Endothelial cell of umbilical vein (primary cell): Measurements from ENCODE around the gene ACVR2A. TPM values are rescaled to one million over a fixed set of nuclear protein-coding genes. Genes with fewer than 3 reads are reported as not detected.

ENCODE experiments used
- BruUV-seq: library from RNA; stranded (reverse); fragments of 400-500 nt; replicated peaks from 2 replicates; lab custom pipeline; 2021; lab: Mats Ljungman, UMichigan
- CTCF ChIA-PET: fragments of 300-600, 350-600 bp; sonication (Branson Sonifier 250); formaldehyde crosslinking; loops from one replicate; lab custom pipeline; 2021; ENCODE audit warnings: antibody characterized with exemption, inconsistent platforms; lab: Charles Lee
- POLR2A ChIA-PET: fragments of 300-600, 350-600 bp; sonication (Branson Sonifier 250); formaldehyde crosslinking; loops from one replicate; lab custom pipeline; 2021; ENCODE audit warnings: antibody characterized with exemption, inconsistent platforms; lab: Charles Lee
- DNase-seq: peaks from one replicate; pipeline ENCODE4 v3.0.0-alpha.2; 2011; ENCODE audit warnings: low read depth, low spot score
- FAIRE-seq: peaks from 2 replicates; lab custom pipeline; 2011; peaks lifted over from hg19 to GRCh38; lab: Jason Lieb, UNC
- H2AFZ ChIP-seq: 2 replicates; pipeline ENCODE4 v1.6.0; 2012; ENCODE audit warnings: low read depth, low read length, control low read depth, inconsistent platforms
- H3K27ac ChIP-seq: 2 replicates; pipeline ENCODE4 v1.5.1; 2011; ENCODE audit warnings: low read depth, mild to moderate bottlenecking, control low read depth, low read length, moderate library complexity; ENCODE audit not compliant: insufficient read depth
- H3K27me3 ChIP-seq, 2 experiments: 2 replicates each; pipeline versions ENCODE4 v1.6.0 to v1.6.1; 2011; ENCODE audit warnings: low read length in 2 of 2, mixed read lengths in 1 of 2; ENCODE audit not compliant: control insufficient read depth in 2 of 2, insufficient read depth in 2 of 2
- H3K36me3 ChIP-seq, 2 experiments: 2 replicates in 1 of 2; 3 replicates in 1 of 2; pipeline ENCODE4 v1.5.1; 2011; ENCODE audit warnings: low read length in 2 of 2, mild to moderate bottlenecking in 1 of 2, moderate library complexity in 1 of 2; ENCODE audit not compliant: control insufficient read depth in 2 of 2, insufficient read depth in 2 of 2; ENCODE audit errors: extremely low read depth in 1 of 2
- H3K4me1 ChIP-seq: 3 replicates; pipeline ENCODE4 v1.5.1; 2011; ENCODE audit warnings: mild to moderate bottlenecking, low read length; ENCODE audit not compliant: control insufficient read depth, insufficient read depth; ENCODE audit errors: extremely low read depth
- H3K4me2 ChIP-seq: 2 replicates; pipeline ENCODE4 v1.6.1; 2011; ENCODE audit warnings: low read length, control low read depth, mixed read lengths; ENCODE audit not compliant: insufficient read depth
- H3K4me3 ChIP-seq, 3 experiments: fragments of 200-600 bp in 1 of 3; sonication (generic), shearing (Covaris generic) in 1 of 3; replicated peaks in 1 of 3; 2 replicates each; pipeline ENCODE4 v1.5.1; 2011 to 2016; ENCODE audit warnings: control low read depth in 3 of 3, low read length in 3 of 3, mild to moderate bottlenecking in 2 of 3, inconsistent platforms in 1 of 3, low read depth in 1 of 3, moderate library complexity in 1 of 3; ENCODE audit not compliant: insufficient read depth in 1 of 3
- H3K79me2 ChIP-seq: 2 replicates; pipeline ENCODE4 v1.6.0; 2012; ENCODE audit warnings: low read length, inconsistent platforms; ENCODE audit not compliant: control insufficient read depth, insufficient read depth
- H3K9ac ChIP-seq: replicated peaks from 2 replicates; pipeline ENCODE3; 2011; ENCODE audit warnings: low read length, control low read depth; ENCODE audit not compliant: insufficient read depth; ENCODE audit errors: extremely low read depth
- H3K9me1 ChIP-seq: replicated peaks from 3 replicates; pipeline ENCODE4 v1.6.0; 2011; ENCODE audit warnings: mild to moderate bottlenecking, low read length; ENCODE audit not compliant: control insufficient read depth, insufficient read depth; ENCODE audit errors: extremely low read depth
- H3K9me3 ChIP-seq: replicated peaks from 2 replicates; pipeline ENCODE4 v1.5.1; 2012; ENCODE audit warnings: low read length, inconsistent platforms; ENCODE audit not compliant: control insufficient read depth, insufficient read depth
- H4K20me1 ChIP-seq: replicated peaks from 2 replicates; pipeline ENCODE3; 2011; ENCODE audit warnings: mild to moderate bottlenecking, low read length; ENCODE audit not compliant: control insufficient read depth, insufficient read depth; ENCODE audit errors: extremely low read depth
- CTCF ChIP-seq, 2 donors: IDR thresholded peaks; 1 replicate in 1 of 2; 2 replicates in 1 of 2; pipeline ENCODE4 v1.5.1; 2011; ENCODE audit warnings: low read length in 2 of 2, mild to moderate bottlenecking in 2 of 2, moderate library complexity in 2 of 2, control low read depth in 1 of 2, inconsistent platforms in 1 of 2, low read depth in 1 of 2; ENCODE audit not compliant: insufficient read depth in 1 of 2; ENCODE audit errors: extremely low read depth in 1 of 2
- EZH2 ChIP-seq: IDR thresholded peaks from 2 replicates; pipeline ENCODE4 v1.6.1; 2012; ENCODE audit warnings: borderline replicate concordance, low read depth, mild to moderate bottlenecking, moderate library complexity, low read length, inconsistent platforms; ENCODE audit not compliant: severe bottlenecking
- FOS ChIP-seq: IDR thresholded peaks from 2 replicates; pipeline ENCODE4 v1.6.1; 2011; ENCODE audit warnings: mild to moderate bottlenecking, low read length, moderate library complexity, borderline replicate concordance; ENCODE audit not compliant: insufficient read depth
- GATA2 ChIP-seq: IDR thresholded peaks from 2 replicates; pipeline ENCODE4 v1.7.0; 2011; ENCODE audit warnings: low read depth, mild to moderate bottlenecking, moderate library complexity, mixed read lengths, low read length; ENCODE audit not compliant: insufficient read length, insufficient read depth
- JUN ChIP-seq: IDR thresholded peaks from 2 replicates; pipeline ENCODE4 v1.6.1; 2011; ENCODE audit warnings: borderline replicate concordance, low read depth; ENCODE audit not compliant: insufficient read length, insufficient read depth
- MYC ChIP-seq: IDR thresholded peaks from one replicate; pipeline ENCODE4 v1.6.1; 2011; ENCODE audit warnings: mild to moderate bottlenecking, low read depth, low read length
- POLR2A ChIP-seq: IDR thresholded peaks from 2 replicates; pipeline ENCODE4 v1.6.1; 2012; ENCODE audit warnings: low read depth, mild to moderate bottlenecking, control low read depth, low read length
- POLR2AphosphoS5 ChIP-seq: IDR thresholded peaks from 2 replicates; pipeline ENCODE4 v1.6.1; 2012; ENCODE audit warnings: low read depth, mild to moderate bottlenecking, control low read depth, low read length, moderate library complexity; ENCODE audit not compliant: insufficient read depth
- dilution Hi-C: fragments of 300-500 bp; cut with MboI; formaldehyde crosslinking; loops from one replicate; pipeline ENCODE4 v1.15.0; 2019; ENCODE audit warnings: low sequenced_read_pairs; ENCODE audit not compliant: extremely low pct_ligation_motif_present
- intact Hi-C: fragments of 100-400 bp; cut with micrococcal nuclease; formaldehyde crosslinking; loops from one replicate; pipeline ENCODE4 v1.10.0; 2022
- polyA plus RNA-seq, 4 experiments: library from polyadenylated mRNA; depleted of rRNA in 3 of 4; stranded (reverse) in 3 of 4; unstranded in 1 of 4; fragments of >200 nt; gene quantifications; 2 replicates each; pipeline versions ENCODE4 v1.2.1 to v1.2.3, GENCODE V29; 2011 to 2012; ENCODE audit warnings: missing spikeins in 1 of 4
- total RNA-seq: library from RNA; stranded (reverse); gene quantifications from 2 replicates; pipeline ENCODE4 v1.2.3, GENCODE V29; 2021
- TF ChIP-seq, protein P1 (sequence below): IDR thresholded peaks from 2 replicates; pipeline ENCODE4 v1.6.1; 2011; ENCODE audit not compliant: insufficient read depth, insufficient read length

Gene ACVR2A
- total and polyA plus RNA-seq, 2 donors (not counting 3 experiments of a cell fraction or from before 2014, with no cell fraction given) = 1.7 to 7.9 TPM

GRCh38 chr2:147924647-147925046, 79.8 kb downstream of the ACVR2A start:
- Histone ChIP-seq H3K36me3 (no peaks in the 10 kb centered on the region), H3K9ac (no peak overlapping the region), H3K9me1 (no peaks in the 10 kb centered on the region), H3K4me3 (no peak overlapping the region), H2AFZ (no peak overlapping the region), H3K4me1 (no peaks in the 10 kb centered on the region), H3K27me3 (no peaks in the 10 kb centered on the region), H3K4me2 (no peak overlapping the region), H4K20me1 (no peaks in the 10 kb centered on the region), H3K9me3 (no peaks in the 10 kb centered on the region), H3K79me2 (no peaks in the 10 kb centered on the region), H3K27ac (no peak overlapping the region)
- dilution Hi-C loops = no loop called here
- POLR2A ChIA-PET = no interaction called here
- DNase-seq (no peak), FAIRE-seq (no peak)
- no TSS peak for BruUV-seq
- TF ChIP-seq GATA2 (no peak), POLR2A (no peak), FOS (no peak), POLR2AphosphoS5 (no peak), MYC (no peak), CTCF (IDR thresholded peaks at IDR 0.05; ENCODE audit: extremely low read depth in 1 of 2, insufficient read depth in 1 of 2, low read depth in 1 of 2, low read length in 2 of 2) (no peak), JUN (no peak), EZH2 (no peak)
- TF ChIP-seq, protein P1, sequence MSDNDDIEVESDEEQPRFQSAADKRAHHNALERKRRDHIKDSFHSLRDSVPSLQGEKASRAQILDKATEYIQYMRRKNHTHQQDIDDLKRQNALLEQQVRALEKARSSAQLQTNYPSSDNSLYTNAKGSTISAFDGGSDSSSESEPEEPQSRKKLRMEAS = no peak
- CTCF ChIA-PET = interaction anchor here (0.8 to 1.0 kb wide), 2 partner anchors 14 to 1191 kb away, joined by 3 read pairs; no protein-coding TSS in a partner anchor
- intact Hi-C loops = no loop called here
